ENCODE data around the gene MFSD12. TPM values are rescaled to one million over a fixed set of nuclear protein-coding genes. Genes with fewer than 3 reads are reported as not detected.

Gene MFSD12
- total and polyA plus RNA-seq, 2 of the 8 experiments (the other 6 are each of a cell fraction or from before 2014, with no cell fraction given): 59.6 to 71.3 TPM

DNA sequence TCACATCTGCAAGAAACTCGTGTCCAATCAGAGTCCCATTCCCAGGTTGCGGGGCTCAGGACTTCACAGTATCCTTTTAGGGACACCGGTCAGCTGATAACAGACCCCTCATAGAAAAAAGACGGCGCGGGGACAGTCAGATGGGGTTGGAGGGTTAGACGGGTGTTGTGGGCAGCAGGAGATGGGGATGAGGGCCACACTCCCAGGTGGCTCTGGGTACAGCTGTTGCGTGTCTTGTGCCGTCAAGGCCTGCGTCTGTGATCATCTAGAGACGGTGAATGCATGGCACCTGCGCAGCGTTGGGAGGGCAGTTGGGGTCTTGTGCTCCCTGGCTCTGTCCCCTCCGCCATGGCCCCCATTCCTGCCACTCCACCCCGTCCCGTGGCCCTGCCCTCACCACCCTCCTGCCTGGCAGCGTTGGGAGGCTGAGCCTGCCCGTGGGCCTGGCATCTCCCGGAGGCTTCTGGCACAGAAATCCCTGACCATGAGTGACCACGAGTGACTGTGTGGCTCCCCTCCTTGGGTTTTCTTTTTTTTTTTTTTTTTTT lies 32.4 kb downstream of the MFSD12 start:
- Histone ChIP-seq H3K4me2 (ENCODE audit: insufficient read depth in 1 of 2, low read depth in 2 of 2, low read length in 2 of 2) (no peak overlapping the region), H2BK5ac (ENCODE audit: low read depth, low read length) (no peak overlapping the region), H2BK20ac (ENCODE audit: low read length) (no peak overlapping the region), H3K79me2 (ENCODE audit: control insufficient read depth in 1 of 2, insufficient read depth in 2 of 2, low read length in 2 of 2) (peaks cover 0 to 19% of the 10 kb centered on the region in 2 experiments; a peak in 2 of 4 replicates), H2AFZ (ENCODE audit: low read length) (no peak overlapping the region), H3K23ac (ENCODE audit: insufficient read length) (no peak overlapping the region), H3K4me3 (ENCODE audit: extremely low read depth in 1 of 4, insufficient read depth in 2 of 4, low read depth in 3 of 4, low read length in 4 of 4) (no peak overlapping the region), H3K18ac (ENCODE audit: extremely low read depth, low read length) (no peak overlapping the region), H3K27ac (ENCODE audit: low read depth, low read length) (no peak overlapping the region), H2AK5ac (ENCODE audit: low read depth, low read length) (no peak overlapping the region), H3K23me2 (ENCODE audit: low read depth, low read length) (peaks cover 9% of the 10 kb centered on the region; the same call in 1 of the 2 replicates), H3K4me1 (replicated peaks in 1 of 4; ENCODE audit: control insufficient read depth in 3 of 4, insufficient read depth in 4 of 4, low read length in 3 of 4) (peaks cover 0 to 10% (median under 1%) of the 10 kb centered on the region in 4 experiments; a peak in 5 of 7 replicates), H2BK15ac (ENCODE audit: low read length) (no peak overlapping the region), H2BK12ac (ENCODE audit: low read depth, low read length) (no peak overlapping the region), H3K4ac (replicated peaks; ENCODE audit: insufficient read length, low read depth, low read length) (no peak overlapping the region), H3K9me3 (ENCODE audit: insufficient read depth in 2 of 2, low read depth in 1 of 2, low read length in 1 of 2) (no peaks in the 10 kb centered on the region), H4K8ac (ENCODE audit: extremely low read depth, insufficient read depth, low read length) (no peak overlapping the region), H4K5ac (ENCODE audit: insufficient read length, low read depth, low read length) (no peak overlapping the region), H4K20me1 (replicated peaks in 1 of 2; ENCODE audit: control insufficient read depth in 1 of 2, insufficient read depth in 2 of 2, low read length in 2 of 2) (peaks cover 0 to 16% of the 10 kb centered on the region in 2 experiments), H2BK120ac (replicated peaks; ENCODE audit: low read depth, low read length) (no peak overlapping the region), H3K9ac (replicated peaks in 1 of 4; ENCODE audit: extremely low read depth in 1 of 4, low read depth in 3 of 4, low read length in 3 of 4) (no peak overlapping the region), H4K91ac (replicated peaks; ENCODE audit: insufficient read length, low read length) (no peak overlapping the region), H3K36me3 (ENCODE audit: control insufficient read depth in 2 of 4, insufficient read depth in 4 of 4, low read length in 3 of 4) (peaks cover 0 to 11% (median 3%) of the 10 kb centered on the region in 4 experiments; a peak in 4 of 8 replicates), H3K79me1 (ENCODE audit: low read depth, low read length) (no peaks in the 10 kb centered on the region; the same call in 1 of the 2 replicates), H3K27me3 (replicated peaks in 1 of 4; ENCODE audit: control insufficient read depth in 3 of 4, extremely low read depth in 1 of 4, insufficient read depth in 3 of 4, low read length in 3 of 4) (no peaks in the 10 kb centered on the region), H3K14ac (ENCODE audit: insufficient read length) (no peak overlapping the region), H3K56ac (replicated peaks; ENCODE audit: insufficient read length, low read depth, low read length) (no peak overlapping the region)
- no peak for DNase-seq (ENCODE audit: low read depth in 1 of 2, low spot score in 2 of 2)
- ChIA-PET CTCF (ENCODE audit: partially characterized antibody) (interaction anchor here (0.6 to 2.2 kb wide), 5 partner anchors 15 to 132 kb away, joined by 3 to 7 read pairs (median 3); no protein-coding TSS in a partner anchor), POLR2A (ENCODE audit: partially characterized antibody) (interaction anchor here (0.9 to 4.3 kb wide), 3 partner anchors 10 to 15 kb away, joined by 3 to 30 read pairs (median 4); partner anchors contain the start of gene TEKTIP1)
- no peak for TF ChIP-seq SIRT6 (IDR thresholded peaks at IDR 0.05; ENCODE audit: low read length)
- no peak for TF ChIP-seq RXRA (IDR thresholded peaks at IDR 0.05; ENCODE audit: insufficient read depth, low read depth, low read length)
- TF ChIP-seq, protein P1, sequence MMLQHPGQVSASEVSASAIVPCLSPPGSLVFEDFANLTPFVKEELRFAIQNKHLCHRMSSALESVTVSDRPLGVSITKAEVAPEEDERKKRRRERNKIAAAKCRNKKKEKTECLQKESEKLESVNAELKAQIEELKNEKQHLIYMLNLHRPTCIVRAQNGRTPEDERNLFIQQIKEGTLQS (IDR thresholded peaks at IDR 0.05; ENCODE audit: insufficient read depth, low read depth, low read length): no peak
- TF ChIP-seq ZNF274 (IDR thresholded peaks at IDR 0.05; ENCODE audit: borderline replicate concordance, extremely low read depth, low read length): no peak
- TF ChIP-seq CEBPB (IDR thresholded peaks at IDR 0.05; ENCODE audit: low read depth, low read length): no peak
- TF ChIP-seq, protein P2, sequence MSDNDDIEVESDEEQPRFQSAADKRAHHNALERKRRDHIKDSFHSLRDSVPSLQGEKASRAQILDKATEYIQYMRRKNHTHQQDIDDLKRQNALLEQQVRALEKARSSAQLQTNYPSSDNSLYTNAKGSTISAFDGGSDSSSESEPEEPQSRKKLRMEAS (IDR thresholded peaks at IDR 0.05): no peak
- TF ChIP-seq HDAC2 (IDR thresholded peaks at IDR 0.05; ENCODE audit: borderline replicate concordance in 1 of 2, low read depth in 2 of 2, low read length in 2 of 2): no peak
- TF ChIP-seq, protein P3, sequence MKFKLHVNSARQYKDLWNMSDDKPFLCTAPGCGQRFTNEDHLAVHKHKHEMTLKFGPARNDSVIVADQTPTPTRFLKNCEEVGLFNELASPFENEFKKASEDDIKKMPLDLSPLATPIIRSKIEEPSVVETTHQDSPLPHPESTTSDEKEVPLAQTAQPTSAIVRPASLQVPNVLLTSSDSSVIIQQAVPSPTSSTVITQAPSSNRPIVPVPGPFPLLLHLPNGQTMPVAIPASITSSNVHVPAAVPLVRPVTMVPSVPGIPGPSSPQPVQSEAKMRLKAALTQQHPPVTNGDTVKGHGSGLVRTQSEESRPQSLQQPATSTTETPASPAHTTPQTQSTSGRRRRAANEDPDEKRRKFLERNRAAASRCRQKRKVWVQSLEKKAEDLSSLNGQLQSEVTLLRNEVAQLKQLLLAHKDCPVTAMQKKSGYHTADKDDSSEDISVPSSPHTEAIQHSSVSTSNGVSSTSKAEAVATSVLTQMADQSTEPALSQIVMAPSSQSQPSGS (IDR thresholded peaks at IDR 0.05; ENCODE audit: low read length): no peak
- TF ChIP-seq CHD2 (IDR thresholded peaks at IDR 0.05; ENCODE audit: low read length): no peak
- no peak for FAIRE-seq
- 87% methylated on average over 17 of the region's 20 CpGs; no CpG with 5 or more reads in 1 of the 2 experiments for WGBS, 2 experiments (ENCODE audit: extremely low coverage in 1 of 2, insufficient coverage in 1 of 2, insufficient read length in 1 of 2, insufficient replicate concordance in 2 of 2, low coverage in 1 of 2, low lambda C conversion rate in 2 of 2, missing lambda C conversion rate in 1 of 2)

Data from H1 (cell line).